Measurements from ENCODE around the gene AARSD1.

DNA sequence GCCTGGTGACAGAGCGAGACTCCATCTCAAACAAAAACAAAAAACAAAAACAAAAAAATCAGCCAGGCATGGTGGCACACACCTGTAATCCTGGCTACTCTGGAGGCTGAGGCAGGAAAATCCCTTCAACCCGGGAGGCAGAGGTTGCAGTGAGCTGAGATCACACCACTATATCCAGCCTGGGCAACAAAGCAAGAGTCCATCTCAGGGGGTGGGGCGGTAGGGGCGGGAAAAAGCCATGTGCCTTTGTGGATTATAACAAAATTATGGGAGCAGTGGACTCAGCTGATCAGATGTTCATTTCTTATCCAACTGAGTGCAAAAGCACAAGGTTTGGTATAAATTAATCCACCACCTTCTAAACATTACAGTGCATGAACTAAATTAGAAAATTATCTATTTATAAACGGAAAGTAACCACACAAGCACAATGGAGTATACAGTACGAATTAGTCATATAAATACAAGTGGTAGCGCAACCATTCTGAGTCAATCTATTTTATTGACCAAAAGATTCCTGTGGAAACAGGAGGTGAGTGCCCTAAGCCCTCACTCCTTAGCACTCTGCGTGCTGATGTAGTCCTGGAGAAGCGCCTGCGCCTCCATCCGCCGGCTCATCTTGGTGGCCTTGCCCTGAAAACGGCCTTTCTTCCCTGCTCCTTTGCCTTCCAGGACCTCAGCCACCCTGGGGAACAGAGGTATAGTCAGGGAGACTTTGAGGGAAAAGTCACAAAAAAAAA, 14.0 kb downstream of the AARSD1 start:
- TF ChIP-seq, protein P1, sequence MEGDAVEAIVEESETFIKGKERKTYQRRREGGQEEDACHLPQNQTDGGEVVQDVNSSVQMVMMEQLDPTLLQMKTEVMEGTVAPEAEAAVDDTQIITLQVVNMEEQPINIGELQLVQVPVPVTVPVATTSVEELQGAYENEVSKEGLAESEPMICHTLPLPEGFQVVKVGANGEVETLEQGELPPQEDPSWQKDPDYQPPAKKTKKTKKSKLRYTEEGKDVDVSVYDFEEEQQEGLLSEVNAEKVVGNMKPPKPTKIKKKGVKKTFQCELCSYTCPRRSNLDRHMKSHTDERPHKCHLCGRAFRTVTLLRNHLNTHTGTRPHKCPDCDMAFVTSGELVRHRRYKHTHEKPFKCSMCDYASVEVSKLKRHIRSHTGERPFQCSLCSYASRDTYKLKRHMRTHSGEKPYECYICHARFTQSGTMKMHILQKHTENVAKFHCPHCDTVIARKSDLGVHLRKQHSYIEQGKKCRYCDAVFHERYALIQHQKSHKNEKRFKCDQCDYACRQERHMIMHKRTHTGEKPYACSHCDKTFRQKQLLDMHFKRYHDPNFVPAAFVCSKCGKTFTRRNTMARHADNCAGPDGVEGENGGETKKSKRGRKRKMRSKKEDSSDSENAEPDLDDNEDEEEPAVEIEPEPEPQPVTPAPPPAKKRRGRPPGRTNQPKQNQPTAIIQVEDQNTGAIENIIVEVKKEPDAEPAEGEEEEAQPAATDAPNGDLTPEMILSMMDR (IDR thresholded peaks at IDR 0.05), result no peak
- TF ChIP-seq EZH2 (IDR thresholded peaks at IDR 0.05; ENCODE audit: borderline replicate concordance, insufficient read depth, low read depth, low read length, poor library complexity, severe bottlenecking), result no peak

Data from B cell (primary cell).